Measurements from ENCODE around the gene XYLT1.

The XYLT1 gene

GRCh38 chr16:17353561-17353960, 117.2 kb downstream of the XYLT1 start:
- TF ChIP-seq EZH2phosphoT487 (IDR thresholded peaks at IDR 0.05; ENCODE audit: low read depth) = no peak
- TF ChIP-seq, protein P1, sequence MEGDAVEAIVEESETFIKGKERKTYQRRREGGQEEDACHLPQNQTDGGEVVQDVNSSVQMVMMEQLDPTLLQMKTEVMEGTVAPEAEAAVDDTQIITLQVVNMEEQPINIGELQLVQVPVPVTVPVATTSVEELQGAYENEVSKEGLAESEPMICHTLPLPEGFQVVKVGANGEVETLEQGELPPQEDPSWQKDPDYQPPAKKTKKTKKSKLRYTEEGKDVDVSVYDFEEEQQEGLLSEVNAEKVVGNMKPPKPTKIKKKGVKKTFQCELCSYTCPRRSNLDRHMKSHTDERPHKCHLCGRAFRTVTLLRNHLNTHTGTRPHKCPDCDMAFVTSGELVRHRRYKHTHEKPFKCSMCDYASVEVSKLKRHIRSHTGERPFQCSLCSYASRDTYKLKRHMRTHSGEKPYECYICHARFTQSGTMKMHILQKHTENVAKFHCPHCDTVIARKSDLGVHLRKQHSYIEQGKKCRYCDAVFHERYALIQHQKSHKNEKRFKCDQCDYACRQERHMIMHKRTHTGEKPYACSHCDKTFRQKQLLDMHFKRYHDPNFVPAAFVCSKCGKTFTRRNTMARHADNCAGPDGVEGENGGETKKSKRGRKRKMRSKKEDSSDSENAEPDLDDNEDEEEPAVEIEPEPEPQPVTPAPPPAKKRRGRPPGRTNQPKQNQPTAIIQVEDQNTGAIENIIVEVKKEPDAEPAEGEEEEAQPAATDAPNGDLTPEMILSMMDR (IDR thresholded peaks at IDR 0.05; ENCODE audit: low read depth, low read length) = no peak
- H3K4me1 ChIP-seq (ENCODE audit: low read length) = no peaks in the 10 kb centered on the region
- H3K27me3 ChIP-seq (ENCODE audit: low read depth, low read length) = no peaks in the 10 kb centered on the region
- H3K79me2 ChIP-seq (ENCODE audit: low read length) = no peaks in the 10 kb centered on the region
- H2AFZ ChIP-seq (ENCODE audit: low read depth, low read length) = no peak overlapping the region
- H3K4me3 ChIP-seq (ENCODE audit: low read length) = no peak overlapping the region
- H3K9me3 ChIP-seq (ENCODE audit: insufficient read depth, low read length) = no peaks in the 10 kb centered on the region
- no peak overlapping the region for H3K9ac ChIP-seq (ENCODE audit: low read length)
- H3K36me3 ChIP-seq (replicated peaks; ENCODE audit: low read depth, low read length) = no peaks in the 10 kb centered on the region
- H4K20me1 ChIP-seq (ENCODE audit: insufficient read depth, low read length) = no peaks in the 10 kb centered on the region
- no peak overlapping the region for H3K27ac ChIP-seq (ENCODE audit: low read length)
- H3K4me2 ChIP-seq (ENCODE audit: low read length) = no peak overlapping the region

DNA sequence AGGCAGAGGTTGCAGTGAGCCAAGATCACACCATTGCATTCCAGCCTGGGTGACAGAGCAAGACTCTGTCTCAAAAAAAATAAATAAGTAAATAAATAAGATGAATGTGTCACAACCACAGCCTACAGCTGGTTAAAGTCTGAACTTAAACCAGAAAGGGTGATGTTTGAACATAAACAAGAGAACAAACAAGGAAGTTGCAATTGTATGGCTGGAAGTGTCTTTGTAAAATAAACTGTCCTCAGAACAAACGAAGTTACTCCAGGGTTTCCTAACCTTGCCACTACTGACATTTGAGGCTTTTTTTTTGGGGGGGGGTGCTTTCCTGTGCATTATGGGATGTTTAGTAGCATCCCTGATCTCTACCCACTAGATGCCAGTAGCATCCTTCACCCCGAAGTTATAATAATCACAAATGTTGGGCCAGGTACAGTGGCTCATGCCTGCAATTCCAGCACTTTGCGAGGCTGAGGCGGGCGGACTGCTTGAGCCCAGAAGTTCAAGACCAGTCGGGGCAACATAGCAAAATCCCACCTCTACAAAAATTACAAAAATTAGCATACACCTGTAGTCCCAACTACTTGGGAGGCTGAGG, 119.2 kb downstream of the XYLT1 start:
- Histone ChIP-seq H3K36me3 (replicated peaks; ENCODE audit: low read depth, low read length) (no peaks in the 10 kb centered on the region), H3K79me2 (ENCODE audit: low read length) (no peaks in the 10 kb centered on the region)
- TF ChIP-seq EZH2phosphoT487 (IDR thresholded peaks at IDR 0.05; ENCODE audit: low read depth) = no peak
- TF ChIP-seq, protein P1 (IDR thresholded peaks at IDR 0.05; ENCODE audit: low read depth, low read length) = no peak

DNA sequence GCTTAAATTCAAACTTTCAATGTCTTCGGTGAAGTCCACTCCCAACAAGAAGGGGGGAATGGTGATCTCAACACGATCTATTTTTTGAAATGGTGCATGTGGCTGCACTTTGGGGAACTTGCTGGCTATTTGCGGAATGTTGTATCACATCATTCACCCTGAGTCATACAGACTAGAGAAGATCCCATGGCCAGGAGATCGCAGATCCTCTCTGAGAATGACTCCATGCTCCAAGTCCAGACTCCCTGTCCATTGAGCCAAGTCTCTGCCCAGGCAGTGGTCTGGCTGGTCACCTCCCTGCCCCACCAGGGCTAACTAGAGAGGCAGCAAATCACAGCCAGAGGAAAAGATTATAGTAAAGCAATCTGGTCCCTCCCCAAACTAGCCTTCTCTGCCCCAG, 120.6 kb downstream of the XYLT1 start:
- no peak overlapping the region for H3K9ac ChIP-seq (ENCODE audit: low read length)
- no peaks in the 10 kb centered on the region for H3K9me3 ChIP-seq (ENCODE audit: insufficient read depth, low read length)
- no peak overlapping the region for H3K4me3 ChIP-seq (ENCODE audit: low read length)
- H2AFZ ChIP-seq (ENCODE audit: low read depth, low read length) = no peak overlapping the region
- TF ChIP-seq, protein P1 (IDR thresholded peaks at IDR 0.05; ENCODE audit: low read depth, low read length) = no peak
- no peak for TF ChIP-seq EZH2phosphoT487 (IDR thresholded peaks at IDR 0.05; ENCODE audit: low read depth)
- no peaks in the 10 kb centered on the region for H4K20me1 ChIP-seq (ENCODE audit: insufficient read depth, low read length)
- H3K36me3 ChIP-seq (replicated peaks; ENCODE audit: low read depth, low read length) = no peaks in the 10 kb centered on the region
- H3K4me2 ChIP-seq (ENCODE audit: low read length) = no peak overlapping the region
- H3K79me2 ChIP-seq (ENCODE audit: low read length) = no peaks in the 10 kb centered on the region
- H3K4me1 ChIP-seq (ENCODE audit: low read length) = peaks cover 6% of the 10 kb centered on the region; the same call in 1 of the 2 replicates
- no peaks in the 10 kb centered on the region for H3K27me3 ChIP-seq (ENCODE audit: low read depth, low read length)
- no peak overlapping the region for H3K27ac ChIP-seq (ENCODE audit: low read length)

More for the DNA sequence above, 119.2 kb downstream of the XYLT1 start:
- Histone ChIP-seq H3K27me3 (ENCODE audit: low read depth, low read length) (no peaks in the 10 kb centered on the region), H3K4me3 (ENCODE audit: low read length) (no peak overlapping the region), H4K20me1 (ENCODE audit: insufficient read depth, low read length) (no peaks in the 10 kb centered on the region), H2AFZ (ENCODE audit: low read depth, low read length) (no peak overlapping the region), H3K4me2 (ENCODE audit: low read length) (no peak overlapping the region), H3K9ac (ENCODE audit: low read length) (no peak overlapping the region), H3K27ac (ENCODE audit: low read length) (no peak overlapping the region), H3K9me3 (ENCODE audit: insufficient read depth, low read length) (no peaks in the 10 kb centered on the region), H3K4me1 (ENCODE audit: low read length) (peaks cover 4% of the 10 kb centered on the region; the same call in 1 of the 2 replicates)

- H3K79me2 ChIP-seq (ENCODE audit: low read length) = no peaks in the 10 kb centered on the region
- no peak overlapping the region for H3K4me2 ChIP-seq (ENCODE audit: low read length)
- no peak overlapping the region for H3K4me3 ChIP-seq (ENCODE audit: low read length)
- no peak overlapping the region for H3K27ac ChIP-seq (ENCODE audit: low read length)
- H3K9ac ChIP-seq (ENCODE audit: low read length) = no peak overlapping the region
- no peaks in the 10 kb centered on the region for H3K9me3 ChIP-seq (ENCODE audit: insufficient read depth, low read length)
- H3K27me3 ChIP-seq (ENCODE audit: low read depth, low read length) = no peaks in the 10 kb centered on the region
- TF ChIP-seq, protein P1 (IDR thresholded peaks at IDR 0.05; ENCODE audit: low read depth, low read length) = no peak
- TF ChIP-seq EZH2phosphoT487 (IDR thresholded peaks at IDR 0.05; ENCODE audit: low read depth) = no peak
- no peak overlapping the region for H2AFZ ChIP-seq (ENCODE audit: low read depth, low read length)
- peaks cover 6% of the 10 kb centered on the region; the same call in 1 of the 2 replicates for H3K4me1 ChIP-seq (ENCODE audit: low read length)
- no peaks in the 10 kb centered on the region for H4K20me1 ChIP-seq (ENCODE audit: insufficient read depth, low read length)
- H3K36me3 ChIP-seq (replicated peaks; ENCODE audit: low read depth, low read length) = no peaks in the 10 kb centered on the region
These were observed 121.9 kb downstream of the XYLT1 start for GRCh38 chr16:17348826-17349225.

All from OCI-LY3 (cell line).